ENCODE results near the gene WWC2. TPM values are rescaled to one million over a fixed set of nuclear protein-coding genes. Genes with fewer than 3 reads are reported as not detected.

Gene WWC2
- total RNA-seq, 1 experiment from 2014 or later, result 39.1 TPM

DNA sequence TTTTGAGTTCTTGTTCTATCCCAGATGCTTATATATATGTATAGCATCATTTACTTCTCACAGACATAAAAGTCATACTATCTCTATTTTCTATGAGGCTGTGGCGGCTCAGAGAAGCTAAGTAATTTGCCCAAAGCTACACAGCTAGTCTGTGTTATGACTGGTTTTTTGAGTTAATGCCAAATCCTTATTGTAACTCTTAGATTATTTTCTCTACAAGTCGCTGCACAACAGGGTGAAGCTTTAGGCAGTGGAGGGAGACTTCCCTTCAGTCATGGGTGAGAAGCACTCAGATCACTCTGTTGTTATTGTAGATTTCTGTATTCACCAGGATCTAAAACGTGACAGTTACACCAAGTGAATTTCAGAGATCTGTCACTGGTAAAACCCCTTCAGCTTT, 48.1 kb downstream of the WWC2 start:
- Histone ChIP-seq H3K9ac (ENCODE audit: low read length) (no peak overlapping the region), H3K27ac (ENCODE audit: low read depth, low read length) (no peak overlapping the region), H3K9me3 (ENCODE audit: control insufficient read depth in 1 of 2, insufficient read depth in 1 of 2, low read depth in 1 of 2, low read length in 2 of 2) (no peaks in the 10 kb centered on the region), H3K4me2 (ENCODE audit: low read length) (no peak overlapping the region), H3K4me1 (ENCODE audit: control insufficient read depth in 1 of 2, insufficient read depth in 2 of 2, low read length in 2 of 2) (peaks cover 3 to 6% of the 10 kb centered on the region in 2 experiments; a peak in 2 of 4 replicates), H3K36me3 (ENCODE audit: control insufficient read depth in 1 of 2, insufficient read depth in 2 of 2, low read length in 2 of 2) (no peaks in the 10 kb centered on the region), H4K20me1 (ENCODE audit: insufficient read depth) (peaks cover 4% of the 10 kb centered on the region; the same call in 1 of the 2 replicates), H3K27me3 (ENCODE audit: insufficient read depth, low read length) (no peaks in the 10 kb centered on the region), H3K79me2 (ENCODE audit: insufficient read depth, low read length) (peaks cover 84% of the 10 kb centered on the region), H3K9me2 (ENCODE audit: insufficient read depth) (no peaks in the 10 kb centered on the region), H2AFZ (ENCODE audit: low read depth, low read length, poor library complexity, severe bottlenecking) (no peak overlapping the region), H3K4me3 (replicated peaks in 1 of 2; ENCODE audit: low read depth in 1 of 2, low read length in 2 of 2) (no peak overlapping the region)
- RAD21 ChIA-PET (ENCODE audit: low non-redundant PET in 1 of 2, low total read pairs in 2 of 2, uncharacterized antibody in 2 of 2, unreplicated experiment in 2 of 2), result no interaction called here
- CTCF ChIA-PET, result no interaction called here
- BruUV-seq (replicated peaks), result no TSS peak
- TF ChIP-seq POLR2A (IDR thresholded peaks at IDR 0.05; ENCODE audit: borderline replicate concordance, extremely low read depth, insufficient read depth, insufficient read length) (no peak), YY1 (IDR thresholded peaks at IDR 0.05; ENCODE audit: extremely low read depth, insufficient replicate concordance, low read depth, low read length) (no peak), JUND (IDR thresholded peaks at IDR 0.05) (no peak), EZH2 (IDR thresholded peaks at IDR 0.05) (no peak), ZBTB33 (IDR thresholded peaks at IDR 0.05; ENCODE audit: extremely low read depth, insufficient replicate concordance, low read length) (no peak), CTCF (IDR thresholded peaks at IDR 0.05 in 2 of 3, conservative IDR thresholded peaks at IDR 0.05 in 1 of 3; ENCODE audit: borderline replicate concordance in 1 of 3, insufficient read depth in 1 of 3, low read depth in 2 of 3, low read length in 2 of 3) (no peak), TCF7L2 (IDR thresholded peaks at IDR 0.05; ENCODE audit: borderline replicate concordance, extremely low read depth, insufficient read depth, insufficient read length) (no peak), EGR1 (IDR thresholded peaks at IDR 0.05; ENCODE audit: low read depth) (no peak), POLR2AphosphoS5 (IDR thresholded peaks at IDR 0.05; ENCODE audit: low read depth, low read length) (no peak), ELF1 (IDR thresholded peaks at IDR 0.05; ENCODE audit: borderline replicate concordance, low read depth) (no peak), REST (IDR thresholded peaks at IDR 0.05; ENCODE audit: low read depth) (no peak), SIN3A (IDR thresholded peaks at IDR 0.05; ENCODE audit: low read depth) (no peak), SRF (IDR thresholded peaks at IDR 0.05; ENCODE audit: low read depth) (no peak), ZNF274 (IDR thresholded peaks at IDR 0.05; ENCODE audit: low read depth, low read length) (no peak), RAD21 (IDR thresholded peaks at IDR 0.05; ENCODE audit: low read depth) (no peak), ZFX (IDR thresholded peaks at IDR 0.05) (no peak), SP1 (IDR thresholded peaks at IDR 0.05; ENCODE audit: low read depth) (no peak), FOSL1 (IDR thresholded peaks at IDR 0.05; ENCODE audit: low read depth) (no peak)
- TF ChIP-seq, protein P1, sequence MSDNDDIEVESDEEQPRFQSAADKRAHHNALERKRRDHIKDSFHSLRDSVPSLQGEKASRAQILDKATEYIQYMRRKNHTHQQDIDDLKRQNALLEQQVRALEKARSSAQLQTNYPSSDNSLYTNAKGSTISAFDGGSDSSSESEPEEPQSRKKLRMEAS (IDR thresholded peaks at IDR 0.05), result no peak
- TF ChIP-seq, protein P2, sequence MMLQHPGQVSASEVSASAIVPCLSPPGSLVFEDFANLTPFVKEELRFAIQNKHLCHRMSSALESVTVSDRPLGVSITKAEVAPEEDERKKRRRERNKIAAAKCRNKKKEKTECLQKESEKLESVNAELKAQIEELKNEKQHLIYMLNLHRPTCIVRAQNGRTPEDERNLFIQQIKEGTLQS (IDR thresholded peaks at IDR 0.05), result no peak
- intact Hi-C loops (cut with micrococcal nuclease), result no loop called here
- no peak for ATAC-seq
- DNase-seq (ENCODE audit: low read depth, low spot score), result no peak
- POLR2A ChIA-PET, result interaction anchor here (0.5 kb wide), 1 partner anchor 12 kb away, joined by 3 read pairs; no protein-coding TSS in a partner anchor
